ENCODE results near the gene CPLANE2.

DNA sequence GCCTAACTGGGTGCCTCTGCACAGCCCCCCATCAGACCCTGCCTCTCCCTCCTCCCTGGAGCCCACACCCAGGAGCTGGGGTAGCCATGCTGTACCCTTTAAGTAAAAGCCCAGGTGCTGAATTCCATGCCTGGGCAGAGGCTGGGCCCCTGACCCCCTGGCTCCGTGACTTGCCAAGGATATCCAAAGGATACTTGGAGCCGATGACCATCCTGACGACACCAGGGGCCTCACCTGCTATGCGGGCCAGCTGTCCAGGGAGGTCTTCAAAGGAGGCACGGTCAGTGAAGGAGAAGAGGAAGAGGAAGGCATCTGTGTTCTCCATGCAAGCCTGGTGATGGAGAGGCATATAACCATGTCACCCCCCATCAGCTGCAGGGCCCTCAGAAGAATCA lies 4.7 kb downstream of the CPLANE2 start:
- TF ChIP-seq, protein P1, sequence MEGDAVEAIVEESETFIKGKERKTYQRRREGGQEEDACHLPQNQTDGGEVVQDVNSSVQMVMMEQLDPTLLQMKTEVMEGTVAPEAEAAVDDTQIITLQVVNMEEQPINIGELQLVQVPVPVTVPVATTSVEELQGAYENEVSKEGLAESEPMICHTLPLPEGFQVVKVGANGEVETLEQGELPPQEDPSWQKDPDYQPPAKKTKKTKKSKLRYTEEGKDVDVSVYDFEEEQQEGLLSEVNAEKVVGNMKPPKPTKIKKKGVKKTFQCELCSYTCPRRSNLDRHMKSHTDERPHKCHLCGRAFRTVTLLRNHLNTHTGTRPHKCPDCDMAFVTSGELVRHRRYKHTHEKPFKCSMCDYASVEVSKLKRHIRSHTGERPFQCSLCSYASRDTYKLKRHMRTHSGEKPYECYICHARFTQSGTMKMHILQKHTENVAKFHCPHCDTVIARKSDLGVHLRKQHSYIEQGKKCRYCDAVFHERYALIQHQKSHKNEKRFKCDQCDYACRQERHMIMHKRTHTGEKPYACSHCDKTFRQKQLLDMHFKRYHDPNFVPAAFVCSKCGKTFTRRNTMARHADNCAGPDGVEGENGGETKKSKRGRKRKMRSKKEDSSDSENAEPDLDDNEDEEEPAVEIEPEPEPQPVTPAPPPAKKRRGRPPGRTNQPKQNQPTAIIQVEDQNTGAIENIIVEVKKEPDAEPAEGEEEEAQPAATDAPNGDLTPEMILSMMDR (conservative IDR thresholded peaks at IDR 0.05; ENCODE audit: low read depth, low read length), result no peak
- TF ChIP-seq EZH2 (IDR thresholded peaks at IDR 0.05; ENCODE audit: borderline replicate concordance, low read depth, low read length, poor library complexity, severe bottlenecking), result no peak

Data from A673 (cell line).